Cardiac fibroblast (primary cell): ENCODE measurements around the gene PYGM.

ENCODE experiments used
- DNase-seq, 2 donors: peaks; one replicate each; pipeline versions ENCODE4 v3.0.0 to v3.0.0-alpha.2; 2010; ENCODE audit warnings: low read depth in 2 of 2
- H3K4me3 ChIP-seq, 2 donors: replicated peaks in 1 of 2; 1 replicate in 1 of 2; 2 replicates in 1 of 2; pipeline ENCODE4 v1.5.1; 2011; ENCODE audit warnings: low read depth in 2 of 2, low read length in 2 of 2, mild to moderate bottlenecking in 2 of 2, moderate library complexity in 1 of 2
- CTCF ChIP-seq: IDR thresholded peaks from one replicate; pipeline ENCODE4 v1.5.1; 2011; ENCODE audit warnings: low read depth, mild to moderate bottlenecking, low read length, inconsistent platforms

PYGM gene

GRCh38 chr11:64767344-64768299, 7.8 kb upstream of the PYGM start:
- TF ChIP-seq CTCF: peak; percentile 72
- DNase-seq: peak; percentile 79 to 83
- no peak overlapping the region for H3K4me3 ChIP-seq

GRCh38 chr11:64766881-64767280, 7.1 kb upstream of the PYGM start:
- no peak for TF ChIP-seq CTCF
- H3K4me3 ChIP-seq: no peak overlapping the region
- no peak for DNase-seq

GRCh38 chr11:64765851-64766665, 6.3 kb upstream of the PYGM start:
- no peak for DNase-seq
- no peak overlapping the region for H3K4me3 ChIP-seq
- no peak for TF ChIP-seq CTCF

- H3K4me3 ChIP-seq: no peak overlapping the region
- TF ChIP-seq CTCF: peak; percentile 18
- DNase-seq: no peak
Measured at GRCh38 chr11:64765291-64765850, 5.6 kb upstream of the PYGM start.

- no peak for DNase-seq
- TF ChIP-seq CTCF: no peak
- no peak overlapping the region for H3K4me3 ChIP-seq
Measured at GRCh38 chr11:64764753-64765152, 5.0 kb upstream of the PYGM start.

GRCh38 chr11:64764040-64764611, 4.4 kb upstream of the PYGM start:
- TF ChIP-seq CTCF: no peak
- H3K4me3 ChIP-seq: no peak overlapping the region
- no peak for DNase-seq
